ENCODE data around the gene WDR64.

WDR64 gene

GRCh38 chr1:241666419-241666818 lies 14.3 kb downstream of the WDR64 start:
- H2AK5ac ChIP-seq (ENCODE audit: low read depth, low read length) = no peak overlapping the region
- no peak overlapping the region for H3K14ac ChIP-seq (ENCODE audit: low read length)
- H3K23ac ChIP-seq (ENCODE audit: low read depth, low read length, poor library complexity) = no peak overlapping the region
- no peak overlapping the region for H3K4ac ChIP-seq (ENCODE audit: low read length)
- H3K18ac ChIP-seq (ENCODE audit: low read length) = no peak overlapping the region
- H2BK12ac ChIP-seq (ENCODE audit: low read length) = no peak overlapping the region
- no peak overlapping the region for H2BK15ac ChIP-seq (ENCODE audit: low read length)
- WGBS, 2 donors (ENCODE audit: extremely low coverage in 2 of 2, insufficient read length in 2 of 2, insufficient replicate concordance in 1 of 2) = no CpG with 5 or more reads among the region's 3 CpGs
- no peak overlapping the region for H4K8ac ChIP-seq (ENCODE audit: low read depth, low read length)
- no peaks in the 10 kb centered on the region for H3K36me3 ChIP-seq (replicated peaks in 1 of 2; ENCODE audit: control insufficient read depth in 2 of 2, insufficient read depth in 2 of 2, low read length in 2 of 2)
- no peak overlapping the region for H3K4me3 ChIP-seq (ENCODE audit: low read length in 2 of 2)
- no peaks in the 10 kb centered on the region for H3K27me3 ChIP-seq (ENCODE audit: control insufficient read depth in 3 of 3, insufficient read depth in 3 of 3, low read depth in 1 of 3, low read length in 3 of 3)
- H3K9me3 ChIP-seq (replicated peaks in 1 of 2; ENCODE audit: control insufficient read depth in 2 of 2, insufficient read depth in 1 of 2, low read depth in 1 of 2, low read length in 2 of 2) = no peaks in the 10 kb centered on the region
- no peaks in the 10 kb centered on the region for H3K79me1 ChIP-seq (ENCODE audit: low read depth, low read length)
- H4K91ac ChIP-seq (ENCODE audit: low read depth, low read length, poor library complexity) = no peak overlapping the region
- H3K9ac ChIP-seq (ENCODE audit: low read depth, low read length, poor library complexity) = no peak overlapping the region
- H2BK5ac ChIP-seq (ENCODE audit: low read length) = no peak overlapping the region
- DNase-seq (ENCODE audit: low spot score) = no peak
- H3K27ac ChIP-seq (replicated peaks; ENCODE audit: low read length) = no peak overlapping the region
- no peak overlapping the region for H3K4me2 ChIP-seq (ENCODE audit: insufficient read depth, low read length, poor library complexity, severe bottlenecking)
- no peak overlapping the region for H2AFZ ChIP-seq (ENCODE audit: low read length)
- no peak overlapping the region for H2BK120ac ChIP-seq (ENCODE audit: low read depth, low read length)
- no peaks in the 10 kb centered on the region for H3K4me1 ChIP-seq (ENCODE audit: control insufficient read depth in 2 of 2, insufficient read depth in 1 of 2, low read depth in 1 of 2, low read length in 2 of 2)

GRCh38 chr1:241672301-241672700 lies 20.2 kb downstream of the WDR64 start:
- Histone ChIP-seq H3K23ac (ENCODE audit: low read depth, low read length, poor library complexity) (no peak overlapping the region), H3K4me3 (ENCODE audit: low read length in 2 of 2) (no peak overlapping the region), H3K27me3 (ENCODE audit: control insufficient read depth in 3 of 3, insufficient read depth in 3 of 3, low read depth in 1 of 3, low read length in 3 of 3) (no peaks in the 10 kb centered on the region), H3K9me3 (replicated peaks in 1 of 2; ENCODE audit: control insufficient read depth in 2 of 2, insufficient read depth in 1 of 2, low read depth in 1 of 2, low read length in 2 of 2) (no peaks in the 10 kb centered on the region), H2BK12ac (ENCODE audit: low read length) (no peak overlapping the region), H4K8ac (ENCODE audit: low read depth, low read length) (no peak overlapping the region), H3K27ac (replicated peaks; ENCODE audit: low read length) (no peak overlapping the region), H2AFZ (ENCODE audit: low read length) (no peak overlapping the region), H3K79me1 (ENCODE audit: low read depth, low read length) (no peaks in the 10 kb centered on the region), H2AK5ac (ENCODE audit: low read depth, low read length) (no peak overlapping the region), H3K9ac (ENCODE audit: low read depth, low read length, poor library complexity) (no peak overlapping the region), H3K4ac (ENCODE audit: low read length) (no peak overlapping the region), H3K36me3 (replicated peaks in 1 of 2; ENCODE audit: control insufficient read depth in 2 of 2, insufficient read depth in 2 of 2, low read length in 2 of 2) (no peaks in the 10 kb centered on the region), H4K91ac (ENCODE audit: low read depth, low read length, poor library complexity) (no peak overlapping the region), H3K4me2 (ENCODE audit: insufficient read depth, low read length, poor library complexity, severe bottlenecking) (no peak overlapping the region), H3K4me1 (ENCODE audit: control insufficient read depth in 2 of 2, insufficient read depth in 1 of 2, low read depth in 1 of 2, low read length in 2 of 2) (no peaks in the 10 kb centered on the region), H3K18ac (ENCODE audit: low read length) (no peak overlapping the region), H3K14ac (ENCODE audit: low read length) (no peak overlapping the region), H2BK15ac (ENCODE audit: low read length) (no peak overlapping the region), H2BK5ac (ENCODE audit: low read length) (no peak overlapping the region), H2BK120ac (ENCODE audit: low read depth, low read length) (no peak overlapping the region)
- DNase-seq (ENCODE audit: low spot score) = no peak
- WGBS, 2 donors (ENCODE audit: extremely low coverage in 2 of 2, insufficient read length in 2 of 2, insufficient replicate concordance in 1 of 2) = no CpG with 5 or more reads among the region's 1 CpG

DNA sequence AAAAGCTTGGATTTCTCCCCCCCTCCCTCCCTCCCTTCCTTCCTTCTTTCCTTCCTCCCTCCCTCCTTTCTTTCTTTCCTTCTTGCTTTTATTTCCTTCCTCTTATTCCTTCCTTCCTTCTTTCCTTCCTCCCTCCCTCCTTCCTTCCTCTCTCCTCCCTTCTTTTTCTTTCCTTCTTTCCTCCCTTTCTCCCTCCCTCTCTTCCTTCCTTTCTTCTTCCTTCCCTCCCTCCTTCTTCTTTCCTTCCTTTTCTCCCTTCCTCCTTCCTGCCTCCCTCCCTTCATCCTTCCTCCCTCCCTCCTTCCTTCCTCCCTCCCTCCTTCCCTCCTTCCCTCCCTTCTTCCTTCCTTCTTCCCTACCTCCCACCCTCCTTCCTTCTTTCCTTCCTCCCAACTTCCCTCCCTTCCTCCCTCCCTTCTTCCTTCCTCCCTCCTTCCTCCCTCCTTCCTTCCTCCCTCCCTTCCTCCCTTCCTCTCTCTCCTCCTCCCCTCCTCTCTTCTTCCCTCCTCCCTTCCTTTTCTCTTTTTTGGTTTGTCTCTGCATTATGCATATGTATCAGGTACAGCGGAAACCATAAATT lies 22.8 kb downstream of the WDR64 start:
- Histone ChIP-seq H2BK120ac (ENCODE audit: low read depth, low read length) (no peak overlapping the region), H3K79me1 (ENCODE audit: low read depth, low read length) (no peaks in the 10 kb centered on the region), H3K27ac (replicated peaks; ENCODE audit: low read length) (no peak overlapping the region), H3K36me3 (replicated peaks in 1 of 2; ENCODE audit: control insufficient read depth in 2 of 2, insufficient read depth in 2 of 2, low read length in 2 of 2) (no peaks in the 10 kb centered on the region), H3K14ac (ENCODE audit: low read length) (no peak overlapping the region), H3K23ac (ENCODE audit: low read depth, low read length, poor library complexity) (no peak overlapping the region), H3K4me2 (ENCODE audit: insufficient read depth, low read length, poor library complexity, severe bottlenecking) (no peak overlapping the region), H2AK5ac (ENCODE audit: low read depth, low read length) (no peak overlapping the region), H3K4me3 (ENCODE audit: low read length in 2 of 2) (no peak overlapping the region), H3K4ac (ENCODE audit: low read length) (no peak overlapping the region), H3K18ac (ENCODE audit: low read length) (no peak overlapping the region), H2BK5ac (ENCODE audit: low read length) (no peak overlapping the region), H3K4me1 (ENCODE audit: control insufficient read depth in 2 of 2, insufficient read depth in 1 of 2, low read depth in 1 of 2, low read length in 2 of 2) (no peaks in the 10 kb centered on the region), H3K9ac (ENCODE audit: low read depth, low read length, poor library complexity) (no peak overlapping the region), H3K27me3 (ENCODE audit: control insufficient read depth in 3 of 3, insufficient read depth in 3 of 3, low read depth in 1 of 3, low read length in 3 of 3) (no peaks in the 10 kb centered on the region), H4K8ac (ENCODE audit: low read depth, low read length) (no peak overlapping the region), H2BK15ac (ENCODE audit: low read length) (no peak overlapping the region), H3K9me3 (replicated peaks in 1 of 2; ENCODE audit: control insufficient read depth in 2 of 2, insufficient read depth in 1 of 2, low read depth in 1 of 2, low read length in 2 of 2) (no peaks in the 10 kb centered on the region), H2AFZ (ENCODE audit: low read length) (no peak overlapping the region), H2BK12ac (ENCODE audit: low read length) (no peak overlapping the region), H4K91ac (ENCODE audit: low read depth, low read length, poor library complexity) (no peak overlapping the region)
- no peak for DNase-seq (ENCODE audit: low spot score)
- no CpG with 5 or more reads among the region's 1 CpG for WGBS, 2 donors (ENCODE audit: extremely low coverage in 2 of 2, insufficient read length in 2 of 2, insufficient replicate concordance in 1 of 2)

DNA sequence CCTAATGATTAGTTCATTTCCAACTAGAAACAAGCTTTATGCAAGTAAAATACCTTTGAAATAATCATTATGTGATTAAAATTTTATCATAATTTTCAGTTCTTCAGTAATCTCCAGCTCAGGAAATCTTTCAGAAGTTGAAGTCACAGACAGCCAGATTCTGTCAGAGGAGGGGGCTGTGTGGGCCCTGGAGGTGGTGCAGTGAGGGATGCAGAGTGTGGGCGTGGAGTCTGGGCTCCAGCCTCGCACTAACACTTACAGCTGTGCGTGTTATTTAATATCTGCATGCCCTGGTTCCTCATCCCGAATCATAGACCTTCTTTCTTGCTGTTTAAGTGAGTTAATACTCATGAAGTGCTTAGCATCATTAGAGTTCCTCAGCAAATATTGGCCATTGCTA lies 23.9 kb downstream of the WDR64 start:
- no CpG with 5 or more reads among the region's 4 CpGs for WGBS, 2 donors (ENCODE audit: extremely low coverage in 2 of 2, insufficient read length in 2 of 2, insufficient replicate concordance in 1 of 2)
- H3K4me2 ChIP-seq (ENCODE audit: insufficient read depth, low read length, poor library complexity, severe bottlenecking) = no peak overlapping the region
- no peak overlapping the region for H4K8ac ChIP-seq (ENCODE audit: low read depth, low read length)

More for the DNA sequence above, 23.9 kb downstream of the WDR64 start:
- Histone ChIP-seq H3K4ac (ENCODE audit: low read length) (no peak overlapping the region), H3K18ac (ENCODE audit: low read length) (no peak overlapping the region), H2BK5ac (ENCODE audit: low read length) (no peak overlapping the region), H3K4me3 (ENCODE audit: low read length in 2 of 2) (no peak overlapping the region), H3K9ac (ENCODE audit: low read depth, low read length, poor library complexity) (no peak overlapping the region), H3K27me3 (ENCODE audit: control insufficient read depth in 3 of 3, insufficient read depth in 3 of 3, low read depth in 1 of 3, low read length in 3 of 3) (no peaks in the 10 kb centered on the region), H2BK12ac (ENCODE audit: low read length) (no peak overlapping the region), H3K4me1 (ENCODE audit: control insufficient read depth in 2 of 2, insufficient read depth in 1 of 2, low read depth in 1 of 2, low read length in 2 of 2) (no peaks in the 10 kb centered on the region), H3K14ac (ENCODE audit: low read length) (no peak overlapping the region), H2BK15ac (ENCODE audit: low read length) (no peak overlapping the region), H3K79me1 (ENCODE audit: low read depth, low read length) (no peaks in the 10 kb centered on the region), H2AK5ac (ENCODE audit: low read depth, low read length) (no peak overlapping the region), H3K27ac (replicated peaks; ENCODE audit: low read length) (no peak overlapping the region), H3K36me3 (replicated peaks in 1 of 2; ENCODE audit: control insufficient read depth in 2 of 2, insufficient read depth in 2 of 2, low read length in 2 of 2) (no peaks in the 10 kb centered on the region), H2BK120ac (ENCODE audit: low read depth, low read length) (no peak overlapping the region), H3K9me3 (replicated peaks in 1 of 2; ENCODE audit: control insufficient read depth in 2 of 2, insufficient read depth in 1 of 2, low read depth in 1 of 2, low read length in 2 of 2) (no peaks in the 10 kb centered on the region), H3K23ac (ENCODE audit: low read depth, low read length, poor library complexity) (no peak overlapping the region), H4K91ac (ENCODE audit: low read depth, low read length, poor library complexity) (no peak overlapping the region), H2AFZ (ENCODE audit: low read length) (no peak overlapping the region)
- DNase-seq (ENCODE audit: low spot score) = no peak
